Endothelial cell of umbilical vein (primary cell): Measurements from ENCODE around the gene GPR108.

Source experiments
- CTCF ChIP-seq, 2 donors: IDR thresholded peaks; 1 replicate in 1 of 2; 2 replicates in 1 of 2; pipeline ENCODE4 v1.5.1; 2011; ENCODE audit warnings: low read length in 2 of 2, mild to moderate bottlenecking in 2 of 2, moderate library complexity in 2 of 2, control low read depth in 1 of 2, inconsistent platforms in 1 of 2, low read depth in 1 of 2; ENCODE audit not compliant: insufficient read depth in 1 of 2; ENCODE audit errors: extremely low read depth in 1 of 2
- EZH2 ChIP-seq: IDR thresholded peaks from 2 replicates; pipeline ENCODE4 v1.6.1; 2012; ENCODE audit warnings: borderline replicate concordance, low read depth, mild to moderate bottlenecking, moderate library complexity, low read length, inconsistent platforms; ENCODE audit not compliant: severe bottlenecking
- POLR2A ChIP-seq: IDR thresholded peaks from 2 replicates; pipeline ENCODE4 v1.6.1; 2012; ENCODE audit warnings: low read depth, mild to moderate bottlenecking, control low read depth, low read length

GRCh38 chr19:6753178-6754031 is 16.0 kb upstream of the GPR108 start:
- TF ChIP-seq EZH2, result no peak
- TF ChIP-seq CTCF (IDR thresholded peaks at IDR 0.05; ENCODE audit: extremely low read depth in 1 of 2, insufficient read depth in 1 of 2, low read depth in 1 of 2, low read length in 2 of 2), result peak; percentile 21 to 42
- TF ChIP-seq POLR2A, result no peak
